Frontal cortex (tissue), 4 donors: ENCODE data around the gene CFAP70. TPM values are rescaled to one million over a fixed set of nuclear protein-coding genes. Genes with fewer than 3 reads are reported as not detected.
A peak's percentile ranks its signal among the peaks of the same experiment; 100 is the strongest.
"Not testable (repeated sequence)": the region's sequence is repeated elsewhere in the genome, so short reads cannot be mapped to it uniquely, and the experiment has no call there.

Source experiments
- DNase-seq, 2 donors: peaks; one replicate each; pipeline ENCODE4 v3.0.0; 2012; ENCODE audit warnings: low spot score in 2 of 2
- FAIRE-seq: peaks from 2 replicates; lab custom pipeline; 2012; peaks lifted over from hg19 to GRCh38; lab: Jason Lieb, UNC
- total RNA-seq: library from RNA; depleted of rRNA; stranded (reverse); fragments of >200 nt; gene quantifications from one replicate; pipeline ENCODE4 v1.2.3, GENCODE V29; 2014
- donor health status: control.
- donor health status: control.
- donor health status: control.

The CFAP70 gene
- total RNA-seq, 1 donor from 2014 or later, result 0.82 TPM

DNA sequence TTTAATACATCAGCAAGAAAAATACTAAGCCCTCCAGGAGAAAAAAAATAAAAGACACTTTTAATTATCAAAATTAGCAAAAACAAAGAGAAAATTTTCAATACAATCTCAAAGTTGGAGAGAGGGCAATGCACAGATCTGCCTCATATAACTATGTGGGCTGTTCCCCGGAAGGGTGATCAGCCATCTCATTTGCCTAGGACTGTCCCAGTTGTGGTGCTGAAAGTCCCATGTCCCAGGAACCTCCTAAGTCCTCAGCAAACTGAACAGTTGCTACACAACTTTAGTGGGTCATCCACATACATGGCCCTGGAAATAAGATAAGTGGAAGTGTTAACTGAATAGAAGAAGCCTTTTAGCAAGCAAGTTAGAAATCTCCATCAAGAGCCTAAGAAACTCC, 14.4 kb downstream of the CFAP70 start:
- DNase-seq (no peak), FAIRE-seq (no peak)

DNA sequence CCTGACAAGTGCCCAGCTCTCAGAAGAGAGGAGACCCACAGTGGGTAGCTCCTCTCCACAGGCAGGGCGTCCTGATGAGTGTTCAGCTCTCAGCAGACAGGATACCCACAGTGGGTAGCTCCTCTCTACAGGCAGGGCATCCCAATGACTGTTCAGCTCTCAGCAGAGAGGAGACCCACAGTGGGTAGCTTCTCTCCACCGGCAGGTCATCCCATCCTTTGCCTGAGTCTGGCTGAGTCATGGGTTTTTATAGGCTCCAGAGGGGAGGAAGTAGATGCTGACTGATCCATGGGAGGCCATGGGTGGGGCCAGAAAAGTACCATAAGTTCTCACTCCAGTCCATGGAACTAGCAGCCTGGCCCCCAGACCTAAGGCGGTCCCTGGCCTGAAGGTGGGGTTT, 18.5 kb downstream of the CFAP70 start:
- FAIRE-seq (no peak), DNase-seq (no peak)

DNA sequence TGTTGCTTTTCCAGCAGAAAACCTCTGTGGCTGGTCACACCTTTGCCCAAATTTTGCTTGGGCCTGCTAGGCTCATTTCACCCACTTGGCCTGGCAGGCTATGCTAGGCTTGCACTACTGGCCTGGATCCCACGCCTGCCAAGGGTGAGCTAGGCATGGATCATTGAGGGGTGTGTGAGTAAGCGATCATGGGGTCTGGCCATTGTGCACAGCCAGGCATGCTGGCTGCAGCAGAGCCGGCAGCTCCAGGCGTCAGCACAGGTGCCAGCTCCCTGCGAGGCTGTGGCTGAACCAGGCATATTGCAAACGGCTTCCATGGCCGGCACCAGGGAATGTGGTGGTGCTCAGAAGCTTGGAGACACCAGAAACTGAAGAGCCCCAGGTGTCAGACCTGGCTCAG, 19.2 kb downstream of the CFAP70 start:
- DNase-seq (no peak), FAIRE-seq (no peak)

- no peak for DNase-seq
- no peak for FAIRE-seq
These were observed 19.8 kb downstream of the CFAP70 start for GRCh38 chr10:73338801-73339368.

GRCh38 chr10:73333202-73333601, 25.5 kb downstream of the CFAP70 start:
- DNase-seq (no peak), FAIRE-seq (no peak)

DNA sequence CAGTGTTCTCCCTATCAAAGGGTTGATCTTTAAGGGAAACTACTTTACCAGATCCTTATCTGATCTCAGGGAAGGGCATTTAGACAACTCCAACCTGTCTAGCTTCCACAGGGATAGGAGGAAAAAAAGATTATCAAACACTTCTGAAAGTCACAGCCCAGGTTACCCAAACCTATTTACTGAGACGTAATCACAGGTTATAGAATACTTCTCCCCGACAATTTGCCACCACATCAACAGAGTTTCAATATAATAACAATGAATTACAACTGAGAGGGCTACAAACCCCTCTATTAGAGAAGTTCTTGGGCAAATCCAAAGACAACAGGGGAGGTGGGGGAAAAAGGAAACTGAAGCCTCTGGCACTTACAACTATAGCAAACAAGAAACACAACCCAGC, 26.3 kb downstream of the CFAP70 start:
- no peak for DNase-seq
- no peak for FAIRE-seq

DNA sequence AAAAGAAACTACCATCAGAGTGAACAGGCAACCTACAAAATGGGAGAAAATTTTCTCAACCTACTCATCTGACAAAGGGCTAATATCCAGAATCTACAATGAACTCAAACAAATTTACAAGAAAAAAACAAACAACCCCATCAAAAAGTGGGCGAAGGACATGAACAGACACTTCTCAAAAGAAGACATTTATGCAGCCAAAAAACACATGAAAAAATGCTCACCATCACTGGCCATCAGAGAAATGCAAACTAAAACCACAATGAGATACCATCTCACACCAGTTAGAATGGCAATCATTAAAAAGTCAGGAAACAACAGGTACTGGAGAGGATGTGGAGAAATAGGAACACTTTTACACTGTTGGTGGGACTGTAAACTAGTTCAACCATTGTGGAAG, 30.1 kb downstream of the CFAP70 start:
- FAIRE-seq, DNase-seq: not testable (repeated sequence)

GRCh38 chr10:73325290-73325689, 33.4 kb downstream of the CFAP70 start:
- not testable (repeated sequence) for DNase-seq, FAIRE-seq

GRCh38 chr10:73323582-73323981, 35.1 kb downstream of the CFAP70 start:
- DNase-seq, FAIRE-seq: not testable (repeated sequence)

GRCh38 chr10:73310475-73310874, 48.2 kb downstream of the CFAP70 start:
- FAIRE-seq (no peak), DNase-seq (no peak)

GRCh38 chr10:73307203-73307800, 51.4 kb downstream of the CFAP70 start:
- DNase-seq (no peak), FAIRE-seq (no peak)

- no peak for FAIRE-seq
- no peak for DNase-seq
These were observed 52.4 kb downstream of the CFAP70 start for GRCh38 chr10:73306171-73306708.

DNA sequence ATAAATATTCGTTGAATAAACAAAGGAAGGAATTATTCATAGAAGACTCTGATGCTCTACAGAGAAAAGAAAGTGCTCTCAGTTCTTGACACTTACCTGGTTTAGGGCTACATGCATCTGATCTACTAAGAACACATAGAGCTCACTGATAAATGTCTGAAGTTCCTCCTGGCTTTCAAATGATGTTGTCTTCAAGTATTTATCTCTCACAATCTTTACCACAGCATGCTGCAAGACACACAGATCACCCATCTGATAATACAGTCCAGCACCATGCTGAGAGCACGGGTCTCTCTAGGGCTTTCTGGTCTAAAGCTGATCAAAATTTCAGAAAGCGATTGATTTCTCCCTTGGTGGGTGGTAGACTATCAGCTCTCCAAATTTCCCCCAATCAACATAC, 61.7 kb downstream of the CFAP70 start:
- no peak for DNase-seq

GRCh38 chr10:73293461-73293860, 65.2 kb downstream of the CFAP70 start:
- no peak for FAIRE-seq
- DNase-seq, result no peak

More for the DNA sequence above, 61.7 kb downstream of the CFAP70 start:
- FAIRE-seq, result no peak

- DNase-seq (no peak), FAIRE-seq (no peak)
These were observed 68.7 kb downstream of the CFAP70 start for GRCh38 chr10:73289958-73290357.

GRCh38 chr10:73287441-73287840, 71.2 kb downstream of the CFAP70 start:
- FAIRE-seq, result no peak
- DNase-seq, result no peak

- no peak for FAIRE-seq
- no peak for DNase-seq
These were observed 77.6 kb downstream of the CFAP70 start for GRCh38 chr10:73281097-73281496.

- DNase-seq (no peak), FAIRE-seq (no peak)
These were observed 94.2 kb downstream of the CFAP70 start for GRCh38 chr10:73264423-73264822.

GRCh38 chr10:73263693-73264347, 94.8 kb downstream of the CFAP70 start:
- FAIRE-seq (peak; percentile 40), DNase-seq (no peak)

- no peak for FAIRE-seq
- no peak for DNase-seq
These were observed 95.6 kb downstream of the CFAP70 start for GRCh38 chr10:73262880-73263555.
